ENCODE results near the gene BTBD9. TPM values are rescaled to one million over a fixed set of nuclear protein-coding genes. Genes with fewer than 3 reads are reported as not detected.

Gene BTBD9
- total RNA-seq (2022; extraction: Qiagen RNA extraction; ENCODE audit: low read depth) = 2.2 to 2.7 TPM (median 2.4 TPM) in 5 replicates

DNA sequence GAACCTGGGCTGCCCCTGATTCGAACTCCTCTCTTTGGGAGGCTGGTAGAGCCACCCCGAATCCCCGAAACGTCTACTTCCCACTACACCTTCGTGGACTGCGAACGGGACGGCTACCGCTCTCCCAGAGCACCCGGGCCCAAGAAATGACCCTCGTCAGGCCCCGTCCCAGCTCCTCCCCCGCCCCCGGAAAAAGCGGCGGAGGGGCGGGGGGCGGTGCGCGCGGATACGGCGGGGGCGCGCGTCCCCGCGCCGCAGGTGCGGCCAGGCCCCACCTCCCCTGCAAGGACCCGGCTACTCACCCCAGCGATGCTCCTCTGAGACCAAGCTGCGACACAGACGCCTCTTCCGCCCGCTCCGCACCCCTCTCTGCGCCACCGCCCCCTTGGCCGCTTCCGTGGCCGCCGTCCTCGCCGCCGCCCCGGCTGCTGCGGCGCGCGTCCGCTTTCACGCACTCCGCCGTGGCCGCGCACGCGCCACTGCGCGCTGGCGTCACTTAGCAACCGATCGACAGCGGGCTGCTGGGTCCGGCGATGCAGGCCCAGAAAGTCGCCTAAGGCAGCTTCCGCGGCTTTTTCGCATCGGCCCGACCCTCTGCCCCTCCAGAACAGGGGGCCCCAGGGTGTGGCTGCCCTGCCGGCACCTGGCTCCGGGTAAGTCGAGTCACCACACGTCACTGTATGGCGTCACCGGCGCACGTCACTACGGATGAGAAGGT, at the start of gene BTBD9:
Gene BTBD9, minus strand, starts transcription at position 432 of the 718 bp plus-strand sequence.

Other genes starting within 250 kb of the BTBD9 start
- gene GLO1, start 63.2 kb upstream of the BTBD9 start, total RNA-seq (2022; extraction: Qiagen RNA extraction; ENCODE audit: low read depth) = 89.6 to 95.3 TPM (median 93.0 TPM) in 5 replicates
- gene DNAH8, start 75.4 kb upstream of the BTBD9 start, total RNA-seq (2022; extraction: Qiagen RNA extraction; ENCODE audit: low read depth) = not detected in 5 replicates

Data from A549 treated with CpdA at 1 μM for 4 hours (cell line).